ENCODE data around the gene TLX3.
"Not testable (repeated sequence)": the region's sequence is repeated elsewhere in the genome, so short reads cannot be mapped to it uniquely, and the experiment has no call there.

The TLX3 gene

DNA sequence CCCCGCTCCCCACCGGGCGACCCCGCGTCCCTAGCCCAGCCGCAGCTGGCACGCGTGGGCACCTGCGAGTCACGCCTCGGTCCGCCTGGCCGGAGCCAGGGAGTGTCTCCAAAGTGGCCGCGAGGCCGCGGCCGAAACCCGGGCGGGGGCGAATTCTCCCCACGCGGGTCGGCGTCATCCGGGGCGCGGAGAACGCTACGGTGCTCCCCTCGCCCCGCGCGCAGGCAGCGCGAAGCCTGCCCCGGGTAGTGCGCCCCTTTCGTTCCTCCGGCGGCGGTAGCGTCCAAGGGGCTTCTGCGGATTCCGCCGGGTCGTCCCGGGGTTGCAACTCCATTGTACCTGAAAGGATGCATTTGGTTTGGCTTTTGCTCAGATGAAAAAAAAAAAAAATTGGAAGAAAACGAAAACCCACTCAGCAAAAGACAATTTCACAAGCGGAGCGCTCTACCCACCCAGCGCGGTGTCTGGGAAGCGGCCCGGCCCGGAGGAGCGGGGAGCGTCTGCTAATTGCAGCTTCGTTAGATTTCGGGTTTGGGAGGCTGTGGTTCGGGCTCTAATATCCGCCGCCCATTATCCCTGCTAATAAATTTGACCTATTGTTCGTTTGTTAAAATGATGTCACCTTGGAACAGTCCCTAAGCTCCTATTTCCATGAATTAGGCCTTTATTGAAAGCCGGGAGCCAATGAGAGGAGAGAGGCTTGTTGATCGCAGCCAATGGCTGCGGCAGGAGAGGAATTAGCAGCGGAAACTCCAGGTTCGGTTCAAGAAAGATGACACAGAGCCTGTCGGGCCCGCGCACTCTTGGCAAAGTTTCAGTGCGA is at the start of gene TLX3:
TLX3 (plus strand) TSS at position 796 of the 823 bp plus-strand sequence. CDS start 118 bp downstream, outside the sequence.
- no peak for DNase-seq

DNA sequence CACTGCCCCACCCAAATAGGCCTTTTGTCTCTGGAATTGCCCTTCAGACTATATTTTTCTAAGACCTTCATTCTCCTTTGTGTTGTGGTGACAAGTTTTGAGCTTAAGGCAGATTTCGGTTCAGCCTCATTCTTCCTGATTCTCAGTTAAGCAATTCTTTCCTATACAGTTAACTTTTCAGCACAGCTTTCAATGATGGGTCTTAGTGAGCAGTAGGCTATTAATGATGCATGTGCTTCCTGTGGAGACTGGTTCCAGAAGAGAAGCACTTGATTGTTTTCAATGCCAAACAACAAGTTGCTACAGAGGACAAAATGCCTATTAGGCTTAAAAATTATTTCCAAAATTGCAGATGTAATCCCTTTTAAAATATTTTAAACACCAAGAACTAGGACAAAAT is 47.7 kb upstream of the TLX3 start:
- no peak for DNase-seq

DNA sequence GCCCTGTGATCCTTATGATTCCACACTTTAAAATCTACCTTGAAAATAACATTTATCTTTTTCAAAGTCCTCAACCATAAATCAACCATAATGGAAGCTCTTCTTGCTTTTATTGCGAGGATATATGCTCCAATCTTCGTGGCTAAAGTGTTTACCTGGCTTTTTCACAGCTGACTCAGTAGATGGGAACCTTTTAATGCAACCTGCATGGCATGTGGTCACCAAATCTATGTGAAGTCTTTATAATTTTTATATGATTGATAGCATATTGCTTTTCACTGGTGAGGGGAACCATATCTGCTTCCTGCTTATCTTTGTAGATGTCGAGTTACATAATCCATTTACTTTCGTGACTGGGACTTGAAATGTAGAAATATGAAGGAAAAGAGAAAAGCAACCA is 47.1 kb upstream of the TLX3 start:
- DNase-seq = no peak

DNA sequence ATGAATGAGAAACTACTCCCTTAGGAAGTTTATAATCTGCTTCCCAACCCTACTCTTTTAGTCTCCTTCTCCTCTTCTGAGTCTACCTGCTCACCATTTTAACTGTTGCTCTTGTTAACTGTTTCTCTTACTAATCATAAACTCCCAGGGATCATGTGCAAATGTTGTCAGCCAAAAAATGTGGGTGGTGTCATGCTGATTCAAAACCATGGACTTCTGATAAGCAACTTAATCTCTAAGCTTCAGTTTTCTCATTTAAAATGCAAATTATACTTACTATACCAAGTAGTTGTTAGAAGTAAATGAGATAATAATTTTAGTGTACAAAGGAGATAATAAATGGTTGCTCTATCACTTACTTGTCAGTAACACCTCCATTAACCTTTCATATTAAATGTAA is 45.9 kb upstream of the TLX3 start:
- no peak for DNase-seq

DNA sequence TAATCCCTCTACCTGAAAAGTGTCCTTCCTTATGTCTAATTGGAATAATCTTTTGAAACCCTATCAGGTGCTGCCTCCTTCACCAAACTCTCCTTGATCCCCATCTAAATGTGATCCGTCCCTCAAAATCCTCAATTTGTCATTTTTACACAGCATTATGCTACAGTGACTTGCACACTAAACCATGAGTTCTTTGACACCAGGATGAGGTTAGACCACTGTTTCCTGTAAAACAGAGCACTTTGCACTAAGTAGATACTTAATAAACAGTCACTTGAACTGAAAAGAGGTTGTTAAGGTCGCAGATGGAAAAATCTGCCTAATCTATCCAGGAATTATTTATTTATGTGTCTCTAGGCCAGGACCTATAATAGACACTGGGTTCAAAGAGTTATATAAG is 44.2 kb upstream of the TLX3 start:
- no peak for DNase-seq

DNA sequence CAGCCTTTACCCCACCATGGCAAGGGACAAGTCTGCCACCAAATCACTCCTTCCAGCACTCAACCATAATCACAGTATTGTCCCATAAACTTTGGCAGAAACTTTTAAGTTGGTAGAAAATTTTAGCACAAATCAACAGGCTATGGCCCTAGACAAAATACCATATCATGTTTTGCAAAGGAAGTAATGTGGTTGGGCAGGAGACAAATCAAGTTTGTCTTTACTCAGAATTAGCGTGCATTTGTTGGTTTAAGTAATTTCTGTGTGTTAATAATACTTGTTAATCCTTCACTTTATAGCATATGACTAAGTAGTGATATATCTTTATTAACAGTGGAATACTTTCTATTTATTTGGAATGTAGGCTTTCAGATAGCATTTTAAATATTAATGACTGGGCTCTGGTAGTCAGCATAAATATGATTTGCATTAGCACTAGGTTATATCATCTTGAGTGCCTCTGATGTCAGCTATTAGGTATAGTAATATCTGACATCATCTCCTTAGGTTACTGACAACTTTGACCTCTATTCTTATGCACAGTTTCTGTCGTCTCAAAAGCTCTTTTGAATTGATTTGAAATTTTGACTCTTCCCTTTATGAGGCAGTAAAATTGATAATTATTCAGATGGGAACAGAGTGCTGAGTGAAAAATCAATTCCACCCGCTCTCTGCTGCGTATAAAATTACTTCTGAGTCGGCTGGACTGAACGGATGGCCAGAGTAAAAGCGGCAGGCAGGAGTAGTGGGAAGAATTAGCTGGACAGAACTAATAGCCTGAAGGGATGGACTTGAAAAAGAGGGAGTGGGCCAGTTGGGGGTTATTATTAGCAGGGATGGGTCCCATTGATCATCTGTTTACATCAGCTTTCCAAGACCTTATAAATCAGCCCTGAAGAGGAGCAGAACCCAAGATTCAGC is 40.1 kb upstream of the TLX3 start:
- DNase-seq = no peak

DNA sequence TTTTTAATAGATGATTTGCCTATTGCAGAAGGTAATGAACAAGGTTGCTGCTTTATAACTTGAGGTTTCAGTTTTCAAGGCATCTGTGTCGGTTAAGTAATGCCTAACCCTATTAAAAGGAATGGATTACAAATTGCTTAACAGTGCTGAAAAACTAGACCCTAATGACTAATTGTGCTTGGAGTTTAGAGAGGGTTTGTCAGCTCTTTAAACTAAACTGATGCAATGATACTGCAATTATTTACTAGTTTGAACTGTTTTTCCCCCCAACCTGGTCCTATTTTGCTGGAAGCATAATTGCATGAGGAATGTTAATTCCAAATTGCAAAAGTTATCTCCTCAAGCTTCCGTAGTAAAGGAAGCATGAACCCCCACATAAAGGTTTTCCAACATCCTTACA is 39.3 kb upstream of the TLX3 start:
- DNase-seq = no peak

DNA sequence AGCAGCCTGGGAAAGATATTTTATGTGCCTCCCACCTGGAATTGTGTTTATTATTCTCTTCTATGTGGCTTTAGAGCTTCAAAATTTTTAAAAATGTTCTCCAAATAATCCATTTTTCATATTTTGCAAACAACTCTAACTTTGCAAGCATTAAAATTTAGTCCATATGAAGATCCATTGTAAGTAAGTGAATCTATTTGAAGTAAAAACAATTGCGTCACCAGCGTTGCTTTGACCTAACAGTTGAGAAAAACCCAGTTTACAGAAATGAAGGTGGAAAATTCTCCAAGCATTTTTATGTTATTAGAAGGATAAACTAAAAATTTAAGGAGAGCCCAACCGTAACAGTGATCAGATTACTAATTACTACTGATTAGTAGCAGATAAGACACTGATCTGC is 38.9 kb upstream of the TLX3 start:
- no peak for DNase-seq

DNA sequence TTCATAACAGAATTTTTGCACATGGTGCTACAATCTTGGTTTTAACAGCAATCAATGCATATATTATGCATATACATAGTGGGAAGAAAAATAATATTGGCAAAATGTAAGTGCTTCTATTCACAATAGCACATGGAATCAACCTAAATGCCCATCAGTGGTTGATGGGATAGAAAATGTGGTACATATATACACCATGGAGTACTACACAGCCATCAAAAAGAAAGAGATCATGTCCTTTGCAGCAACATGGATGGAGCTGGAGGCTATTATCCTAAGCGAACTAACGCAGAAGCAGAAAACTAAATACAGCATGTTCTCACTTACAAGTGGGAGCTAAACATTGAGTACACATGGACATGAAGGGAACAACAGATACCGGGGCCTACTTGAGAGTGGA is 37.2 kb upstream of the TLX3 start:
- DNase-seq = no peak

DNA sequence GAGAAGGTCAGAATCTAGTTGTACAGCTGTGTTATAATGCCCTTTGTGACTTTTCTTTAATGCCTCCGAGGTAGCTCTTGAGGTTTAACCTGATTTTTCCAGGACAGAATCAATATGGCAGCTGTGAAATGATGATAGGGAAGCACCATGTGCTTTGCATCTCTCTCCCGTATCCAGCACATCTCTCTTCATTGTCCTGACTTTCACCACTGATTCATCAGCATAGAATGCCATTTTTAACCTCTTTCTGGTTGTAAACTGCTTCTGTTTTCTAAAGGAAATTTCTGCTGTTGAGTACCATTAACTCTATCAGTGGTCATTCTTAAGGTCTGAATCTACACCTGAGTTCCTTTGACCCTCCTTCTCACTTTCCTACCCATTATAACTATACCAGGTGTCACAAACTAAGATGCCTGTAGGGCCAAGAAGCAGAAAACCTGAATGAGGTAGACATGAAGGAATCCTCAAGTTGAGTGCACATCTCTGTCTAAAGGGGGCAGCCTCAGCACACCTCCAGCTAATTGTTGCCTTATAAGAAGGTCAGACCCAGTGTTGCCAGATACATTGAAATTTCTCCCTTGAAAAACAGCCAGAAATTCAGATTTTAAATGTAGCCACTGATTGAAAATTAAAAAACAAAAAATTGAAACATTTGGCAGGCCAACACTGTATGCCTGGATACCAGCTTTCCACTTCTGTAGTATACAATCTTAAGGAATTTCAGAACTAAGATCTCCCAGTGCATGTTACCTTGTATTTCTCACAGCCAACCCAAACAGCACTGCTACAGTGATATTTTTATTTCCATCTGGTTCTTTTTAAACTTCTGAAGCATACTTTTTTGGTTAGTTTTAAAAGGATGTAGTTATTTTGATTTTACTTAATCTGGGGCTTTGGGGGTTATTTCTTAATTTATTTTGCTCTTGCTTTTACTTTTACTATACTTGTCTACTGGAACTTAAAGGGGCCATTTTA is 35.8 kb upstream of the TLX3 start:
- DNase-seq = no peak

DNA sequence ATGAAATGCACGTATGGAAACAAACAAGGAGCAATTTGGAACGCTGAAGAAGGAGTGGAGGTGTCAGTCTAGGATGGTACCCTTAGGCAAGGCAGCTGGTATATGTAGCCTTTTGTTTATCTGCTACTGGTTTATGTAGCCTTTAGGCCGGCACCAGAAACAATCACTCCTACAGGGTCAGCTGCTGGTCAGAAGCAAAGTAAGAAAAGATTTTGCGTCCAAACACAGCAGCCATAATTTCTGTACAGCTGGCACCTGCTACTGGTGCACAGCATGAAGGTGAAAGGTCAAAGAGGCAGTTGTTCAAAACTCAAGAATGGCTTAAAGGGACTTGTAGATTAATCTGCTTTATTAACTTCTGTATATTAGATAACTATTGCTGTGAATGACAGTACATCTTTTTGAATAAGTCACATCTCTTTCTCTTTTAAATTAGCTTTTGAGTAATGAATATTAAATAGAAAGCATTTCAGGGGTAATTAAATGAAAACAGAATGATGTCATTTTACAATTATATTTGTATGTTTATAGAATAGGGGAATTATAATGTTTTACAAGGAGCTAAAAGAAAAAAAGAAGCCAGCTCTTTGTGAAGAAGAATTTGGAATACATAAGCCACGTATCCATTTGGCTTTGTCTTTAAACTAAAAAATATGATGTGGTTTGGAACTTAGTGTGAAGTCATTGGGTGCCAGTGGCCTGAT is 33.1 kb upstream of the TLX3 start:
- DNase-seq = no peak

DNA sequence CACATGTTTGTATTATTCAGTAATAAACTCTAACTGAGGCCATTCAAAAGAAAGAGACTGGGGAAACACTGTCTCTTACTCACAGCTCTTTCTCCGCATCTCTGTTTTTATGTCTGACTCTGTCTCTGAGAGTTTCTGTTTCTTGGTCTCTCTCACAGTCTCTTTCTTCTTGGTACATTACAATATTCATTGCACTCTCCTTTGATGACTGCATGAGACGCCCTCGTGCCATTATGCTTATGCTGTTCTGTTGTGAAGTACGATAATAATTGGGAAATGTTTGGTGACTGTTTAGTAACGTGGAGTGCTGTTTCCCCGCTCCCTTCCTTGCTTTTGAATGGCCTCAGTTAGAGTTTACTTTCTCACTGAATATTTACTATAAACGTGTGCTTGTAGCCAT is 25.3 kb upstream of the TLX3 start:
- DNase-seq = no peak

DNA sequence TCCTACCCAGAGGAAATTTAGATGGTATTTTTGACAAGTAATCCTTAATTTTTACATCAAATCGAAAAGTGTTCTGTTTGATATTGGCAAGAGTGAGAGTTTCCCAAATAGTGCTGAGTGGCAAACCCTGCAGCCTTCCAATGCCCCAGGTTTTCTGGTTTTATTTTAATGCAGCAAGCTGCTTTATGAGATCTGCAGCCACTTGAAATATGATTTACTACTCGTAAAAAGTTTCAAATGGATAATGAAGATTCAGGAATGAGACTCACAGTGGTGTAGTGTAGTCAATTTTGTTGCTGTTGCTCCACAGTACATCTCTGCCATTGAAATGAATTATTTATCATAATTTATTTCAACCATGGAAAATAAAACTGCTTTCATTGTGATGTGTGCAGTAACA is 23.6 kb upstream of the TLX3 start:
- DNase-seq = no peak

DNA sequence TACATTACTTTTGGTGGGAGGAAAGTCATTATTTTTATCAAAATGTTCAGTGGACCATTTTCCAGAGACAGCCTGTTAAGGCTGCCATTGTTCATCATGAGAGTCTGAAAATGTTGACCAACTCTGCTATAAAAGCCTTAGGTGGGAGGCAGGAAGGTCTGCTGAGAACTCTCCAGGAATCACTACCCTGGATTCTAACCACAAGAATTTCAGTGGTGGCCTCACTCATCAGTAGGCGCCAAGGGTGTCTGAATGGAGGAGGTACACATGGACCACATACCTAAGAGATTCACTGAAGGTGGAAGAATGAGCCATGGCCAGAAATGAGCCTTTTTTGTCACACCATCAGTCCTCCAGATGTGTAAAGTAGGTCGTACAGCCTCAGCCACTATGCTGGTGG is 21.0 kb upstream of the TLX3 start:
- DNase-seq = no peak

DNA sequence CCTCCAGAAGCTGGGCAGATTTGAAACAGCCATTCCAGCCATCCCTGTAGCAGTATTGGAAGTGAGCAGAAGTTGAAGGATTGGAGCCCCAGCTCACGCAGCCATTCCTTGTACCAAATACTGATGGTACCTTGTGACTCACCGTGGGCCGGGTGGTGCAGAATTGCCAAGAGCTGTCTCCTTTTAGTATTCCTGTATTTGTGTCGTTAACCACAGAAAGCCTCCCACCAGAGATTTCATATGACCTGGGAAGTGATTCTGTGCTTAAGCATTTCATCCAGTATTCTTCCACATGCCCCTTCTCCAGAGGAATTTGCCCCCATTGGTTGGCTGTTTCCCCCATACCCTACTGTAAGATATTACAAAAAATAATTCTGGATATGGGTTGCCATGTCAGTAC is 17.7 kb upstream of the TLX3 start:
- no peak for DNase-seq

DNA sequence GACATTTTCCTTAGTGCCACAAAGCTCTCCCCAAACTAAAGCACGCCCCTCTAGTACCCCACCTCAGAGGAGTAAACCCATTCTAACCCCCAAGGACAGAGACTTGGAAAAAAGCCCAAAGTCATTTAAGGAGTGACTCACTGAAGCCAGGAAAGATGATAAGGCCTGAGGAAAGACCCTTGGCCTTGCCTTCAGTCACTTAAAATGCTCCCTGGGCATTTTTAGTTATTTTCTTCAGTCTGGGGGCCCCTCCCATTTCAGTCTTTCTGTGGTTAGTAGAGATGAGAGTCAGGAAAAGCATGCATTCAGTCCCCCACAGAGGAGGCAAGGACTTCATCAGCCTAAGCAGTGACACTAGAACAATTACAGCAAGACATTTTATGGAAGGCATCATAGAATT is 13.7 kb upstream of the TLX3 start:
- no peak for DNase-seq

DNA sequence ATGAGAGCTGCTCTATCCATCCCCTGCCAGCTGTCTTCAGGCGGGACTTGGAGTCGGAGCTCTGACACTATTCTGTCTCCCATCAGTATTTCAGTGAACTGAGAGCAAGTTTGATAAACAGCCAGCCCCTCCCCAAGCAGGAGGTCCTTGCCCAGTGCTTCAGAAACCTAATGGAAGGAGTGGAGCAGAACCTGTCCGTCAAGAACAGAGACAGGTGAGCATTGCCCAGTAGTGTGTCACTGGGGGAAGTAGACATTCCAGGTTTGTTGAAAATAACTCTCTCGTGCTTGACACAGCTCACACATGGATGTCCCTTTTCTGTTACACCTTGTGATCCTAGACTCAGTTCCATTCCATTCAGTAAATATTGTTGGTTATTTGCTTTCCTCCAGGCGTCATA is 13.2 kb upstream of the TLX3 start:
- DNase-seq = no peak

DNA sequence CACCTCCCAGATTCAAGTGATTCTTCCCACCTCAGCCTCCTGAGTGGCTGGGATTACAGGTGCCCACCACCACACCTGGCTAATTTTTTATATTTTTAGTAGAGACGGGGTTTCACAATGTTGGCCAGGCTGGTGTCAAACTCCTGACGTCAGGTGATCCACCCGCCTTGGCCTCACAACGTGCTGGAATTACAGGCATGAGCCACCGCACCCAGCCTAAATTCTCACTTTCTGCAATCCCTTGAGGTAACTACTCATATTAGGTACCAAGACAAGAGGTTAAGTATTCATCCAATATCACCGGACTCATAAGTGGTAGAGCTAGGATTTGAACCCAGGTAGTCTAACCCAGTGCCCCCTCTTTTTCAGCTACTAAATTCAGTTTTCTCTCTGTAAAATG is 11.1 kb upstream of the TLX3 start:
- not testable (repeated sequence) for DNase-seq

DNA sequence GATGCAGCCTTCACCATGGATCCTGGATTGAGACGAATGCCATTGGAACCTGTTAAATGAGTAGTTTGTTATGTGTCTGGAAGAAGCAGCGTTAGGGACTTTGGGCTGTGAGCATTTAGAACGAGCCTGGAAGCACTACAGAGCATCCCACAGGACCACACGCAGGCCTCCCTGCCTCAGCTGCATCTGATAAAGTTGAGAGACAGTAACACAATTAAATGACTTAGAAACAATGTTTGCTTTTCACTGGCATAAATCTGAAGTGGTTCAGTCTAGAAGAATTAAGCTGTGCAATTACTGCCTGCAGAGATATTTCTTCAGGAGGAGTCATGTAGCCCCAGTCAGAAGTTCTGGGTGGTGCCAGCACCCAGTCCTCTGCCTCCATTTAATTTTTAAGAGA is 9.8 kb upstream of the TLX3 start:
- DNase-seq = no peak

DNA sequence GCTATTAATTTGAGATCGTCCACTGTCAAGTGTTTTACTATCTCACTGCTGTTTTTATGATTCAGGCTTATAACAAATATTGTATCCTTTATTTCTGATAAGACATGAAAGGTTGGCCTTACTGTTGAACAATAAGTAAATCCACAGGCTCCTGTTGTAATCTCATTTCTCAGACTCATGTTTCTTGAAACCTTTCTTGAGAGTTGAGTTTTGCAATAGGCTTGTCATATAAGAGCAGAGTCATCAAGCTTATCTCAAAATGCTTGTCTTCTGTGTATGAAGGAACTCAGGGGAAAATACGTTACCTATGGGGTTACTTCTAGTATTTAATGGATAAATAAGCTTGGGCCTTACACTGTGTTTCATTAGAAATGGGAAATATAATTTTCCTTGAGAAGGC is 9.2 kb upstream of the TLX3 start:
- DNase-seq = no peak

DNA sequence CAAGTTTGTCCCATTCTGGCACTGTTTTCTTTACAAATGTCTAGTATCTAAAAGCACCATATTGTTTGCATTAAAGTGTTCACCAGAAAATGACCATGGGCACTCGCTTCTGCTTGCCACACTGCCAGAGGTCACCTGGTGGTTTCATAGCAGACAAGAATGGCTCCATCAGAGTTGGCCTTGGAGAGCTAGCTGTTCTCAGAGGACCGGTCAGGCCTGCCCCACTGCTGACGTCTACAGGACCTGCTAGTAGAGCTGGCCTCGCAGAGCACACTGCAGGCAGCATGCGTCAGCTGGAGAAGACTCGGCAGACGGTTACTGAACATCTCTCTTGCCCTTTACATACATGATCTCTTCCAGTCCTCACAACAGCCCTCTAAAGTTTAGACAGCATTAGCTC is 8.7 kb upstream of the TLX3 start:
- DNase-seq = no peak

DNA sequence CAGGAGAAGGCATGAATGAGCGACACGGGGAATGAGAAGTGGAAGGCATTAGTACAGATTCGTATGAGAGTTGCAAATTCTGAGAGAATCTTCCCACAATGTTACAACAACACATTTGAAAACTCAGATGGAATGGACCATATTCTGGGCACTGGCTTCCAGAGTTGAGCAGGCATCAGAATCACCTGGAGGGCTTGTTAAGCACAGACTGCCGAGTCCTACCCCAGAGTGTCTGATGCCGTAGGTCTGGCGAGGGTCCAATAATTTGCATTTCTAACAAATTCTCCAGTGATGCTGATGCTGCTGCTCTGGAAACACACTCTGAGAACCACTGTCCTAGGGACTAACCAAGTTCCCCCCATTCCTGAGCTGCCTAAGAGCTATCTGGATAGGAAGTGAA is 2.9 kb upstream of the TLX3 start:
- DNase-seq = no peak

All from left hindlimb (tissue), 1 donor.